T-cell (primary cell): ENCODE results near the gene CEBPE. TPM values are rescaled to one million over a fixed set of nuclear protein-coding genes. Genes with fewer than 3 reads are reported as not detected.

Experiments used
- ATAC-seq, 4 experiments: fragments of 200-7000 bp in 3 of 4; fragments of 150-1000 bp in 1 of 4; cut with Tn5 transposase; replicated peaks in 1 of 4; 1 replicate in 3 of 4; 2 replicates in 1 of 4; pipeline ENCODE4 v1.10.0; 2021; ENCODE audit warnings: moderate library complexity in 3 of 4, mild to moderate bottlenecking in 2 of 4, moderate number of reproducible peaks in 1 of 4
- CTCF ChIA-PET, 2 donors: fragments of 300-600 bp; sonication (Branson Sonifier 250); formaldehyde crosslinking; loops; one replicate each; lab custom pipeline; 2022; ENCODE audit warnings: antibody characterized with exemption in 2 of 2; lab: Charles Lee
- POLR2A ChIA-PET, 2 donors: fragments of 300-600 bp; sonication (Branson Sonifier 250); formaldehyde crosslinking; loops; one replicate each; lab custom pipeline; 2022; ENCODE audit warnings: antibody characterized with exemption in 2 of 2; lab: Charles Lee
- DNase-seq, 35 experiments: peaks; one replicate each; pipeline versions ENCODE4 v3.0.0 to v3.0.0-alpha.2; 2013 to 2023
- H3K27ac ChIP-seq: one replicate; pipeline ENCODE4 v1.5.1; 2013; ENCODE audit warnings: low read length
- H3K27me3 ChIP-seq, 2 experiments: replicated peaks in 1 of 2; 1 replicate in 1 of 2; 2 replicates in 1 of 2; pipeline versions ENCODE4 v1.6.1 to v1.7.0; 2013; ENCODE audit warnings: low read length in 1 of 2, mixed read lengths in 1 of 2; ENCODE audit not compliant: control insufficient read depth in 2 of 2, insufficient read depth in 2 of 2; ENCODE audit errors: extremely low read depth in 1 of 2
- H3K36me3 ChIP-seq, 2 donors: 1 replicate in 1 of 2; 2 replicates in 1 of 2; pipeline versions ENCODE4 v1.6.1 to v1.7.0; 2013; ENCODE audit warnings: low read length in 1 of 2; ENCODE audit not compliant: control insufficient read depth in 2 of 2, insufficient read depth in 1 of 2; ENCODE audit errors: extremely low read depth in 1 of 2
- H3K4me1 ChIP-seq, 2 experiments: 1 replicate in 1 of 2; 2 replicates in 1 of 2; pipeline versions ENCODE4 v1.6.1 to v1.7.0; 2013; ENCODE audit warnings: low read length in 2 of 2, mixed read lengths in 1 of 2; ENCODE audit not compliant: insufficient read depth in 2 of 2, control insufficient read depth in 1 of 2; ENCODE audit errors: extremely low read depth in 1 of 2
- H3K4me3 ChIP-seq, 2 donors: 1 replicate in 1 of 2; 2 replicates in 1 of 2; pipeline versions ENCODE4 v1.5.1 to v1.7.0; 2013; ENCODE audit warnings: mild to moderate bottlenecking in 2 of 2, low read length in 1 of 2, moderate library complexity in 1 of 2; ENCODE audit not compliant: control insufficient read depth in 1 of 2; ENCODE audit errors: extremely low read depth in 1 of 2
- H3K9me3 ChIP-seq: 2 replicates; pipeline ENCODE4 v1.7.0; 2013
- H3K27ac Mint-ChIP-seq, 2 donors: one replicate each; pipeline ENCODE4 v1.8.0; 2020 to 2021; ENCODE audit warnings: mild to moderate bottlenecking in 2 of 2, mixed read lengths in 2 of 2
- H3K27me3 Mint-ChIP-seq, 2 donors: one replicate each; pipeline ENCODE4 v1.8.0; 2021 to 2022; ENCODE audit warnings: mixed read lengths in 2 of 2
- H3K36me3 Mint-ChIP-seq: one replicate; pipeline ENCODE4 v1.8.0; 2021; ENCODE audit warnings: mixed read lengths
- H3K4me1 Mint-ChIP-seq, 3 donors: one replicate each; pipeline ENCODE4 v1.8.0; 2020 to 2022; ENCODE audit warnings: mixed read lengths in 3 of 3, mild to moderate bottlenecking in 1 of 3
- H3K4me3 Mint-ChIP-seq, 3 donors: one replicate each; pipeline ENCODE4 v1.8.0; 2020 to 2022; ENCODE audit warnings: mild to moderate bottlenecking in 3 of 3, mixed read lengths in 3 of 3, moderate library complexity in 3 of 3
- H3K9me3 Mint-ChIP-seq, 3 donors: one replicate each; pipeline ENCODE4 v1.8.0; 2020 to 2022; ENCODE audit warnings: mixed read lengths in 3 of 3
- WGBS: methylation state at CpG from one replicate; pipeline ENCODE4 v1.1.5; 2013; ENCODE audit warnings: missing lambda C conversion rate; ENCODE audit not compliant: insufficient coverage; 5-methylcytosine and 5-hydroxymethylcytosine counted together
- total RNA-seq, 35 experiments: library from RNA in 6 of 35; stranded (reverse) in 6 of 35; fragments of 120-200 nt in 1 of 35; gene quantifications; one replicate each; pipeline versions ENCODE4 v1.2.1 to v1.2.4 and lab custom pipeline; 2013 to 2026

Gene CEBPE
- total RNA-seq, 5 donors from 2014 or later (not counting 1 experiment from before 2014, with no cell fraction given): 0.33 to 0.82 (median 0.53) TPM

DNA sequence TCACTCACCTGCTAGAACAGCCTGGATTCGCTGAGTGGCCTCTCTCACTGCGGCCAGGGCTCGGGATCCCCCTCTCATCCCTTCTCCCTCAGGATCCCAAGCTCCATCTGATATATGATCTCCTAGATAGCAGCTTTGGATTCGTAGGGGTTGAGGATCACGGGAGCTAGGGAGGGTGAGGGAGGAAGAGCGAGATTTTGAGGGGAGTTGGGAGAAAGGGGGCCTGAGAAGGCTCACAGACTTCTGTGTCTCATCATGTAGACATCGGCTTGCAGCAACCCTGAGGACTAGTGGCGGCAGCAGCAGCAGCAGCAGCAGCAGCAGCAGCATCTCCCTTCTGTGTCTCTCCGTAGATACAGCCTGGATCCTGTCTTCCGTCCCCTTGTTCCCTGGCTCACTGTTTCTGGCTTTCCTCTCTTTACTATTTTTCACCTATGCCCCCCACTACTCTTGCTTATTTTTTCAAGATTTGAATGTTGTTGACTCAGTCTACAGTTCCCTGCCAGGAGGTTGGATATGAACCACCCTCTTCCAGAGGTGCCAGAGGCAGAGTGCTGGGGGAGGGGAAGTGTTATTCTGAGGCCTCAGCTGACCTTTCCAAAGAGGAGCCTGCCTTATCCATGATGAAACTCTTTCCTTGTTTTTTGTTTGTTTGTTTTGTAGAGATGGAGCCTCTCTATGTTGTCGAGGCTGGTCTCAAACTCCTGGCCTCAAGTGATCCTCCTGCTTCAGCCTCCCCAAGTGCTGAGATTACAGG is 14.3 kb downstream of the CEBPE start, which contains the start of gene CIROP:
Gene CIROP, minus strand, starts transcription at position 399 of the 757 bp plus-strand sequence. Its CDS starts 69 bp downstream, at position 330.
- ChIA-PET POLR2A (no interaction called here), CTCF (no interaction called here)
- H3K36me3 Mint-ChIP-seq: no peaks in the 10 kb centered on the region
- no peaks in the 10 kb centered on the region for H3K9me3 ChIP-seq
- no peaks in the 10 kb centered on the region for H3K9me3 Mint-ChIP-seq
- no peak within 1 kb of the TSS for H3K4me3 ChIP-seq
- WGBS: 95% methylated on average over 5 of the region's 11 CpGs
- peaks cover 2 to 6% (median 4%) of the 10 kb centered on the region in 3 donors for H3K4me1 Mint-ChIP-seq
- H3K27ac Mint-ChIP-seq: no peak within 1 kb of the TSS
- ATAC-seq: no peak
- H3K27me3 ChIP-seq: no peaks in the 10 kb centered on the region
- DNase-seq: no peak
- H3K27ac ChIP-seq: no peak within 1 kb of the TSS
- no peak within 1 kb of the TSS for H3K4me3 Mint-ChIP-seq
- no peaks in the 10 kb centered on the region for H3K27me3 Mint-ChIP-seq
- H3K36me3 ChIP-seq: no peaks in the 10 kb centered on the region
- H3K4me1 ChIP-seq: no peaks in the 10 kb centered on the region

DNA sequence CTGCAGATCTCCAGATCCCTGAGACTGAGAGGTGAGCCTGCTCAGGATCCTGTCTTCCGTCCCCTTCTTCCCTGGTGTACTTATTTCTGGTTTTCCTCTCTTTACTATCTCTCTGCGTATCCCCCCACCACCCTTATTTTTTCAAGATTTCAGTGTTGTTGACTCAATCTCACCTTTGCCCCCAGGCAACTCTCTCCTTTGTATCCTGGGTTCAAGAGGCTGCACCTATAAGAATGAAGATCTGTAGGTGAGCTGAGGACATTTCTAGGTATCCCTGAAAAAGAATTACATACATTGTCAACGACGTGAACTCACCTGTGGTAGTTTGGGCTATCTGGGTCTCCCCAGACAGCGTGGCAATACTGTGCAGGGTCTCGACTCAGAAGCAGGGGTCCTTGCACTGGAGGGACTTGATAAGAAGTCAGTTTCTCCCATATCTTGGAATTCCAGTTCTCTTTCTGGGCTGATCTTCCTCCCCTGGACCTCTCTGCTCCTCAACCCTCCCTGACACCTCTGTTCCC is 14.9 kb downstream of the CEBPE start:
- H3K9me3 Mint-ChIP-seq: no peaks in the 10 kb centered on the region
- Histone ChIP-seq H3K9me3 (no peaks in the 10 kb centered on the region), H3K36me3 (peaks cover 0 to 2% of the 10 kb centered on the region in 2 donors), H3K4me3 (no peak overlapping the region), H3K27me3 (no peaks in the 10 kb centered on the region), H3K27ac (no peak overlapping the region), H3K4me1 (no peaks in the 10 kb centered on the region)
- DNase-seq (no peak), ATAC-seq (no peak)
- H3K27ac Mint-ChIP-seq: no peak overlapping the region
- peaks cover 4% of the 10 kb centered on the region for H3K36me3 Mint-ChIP-seq
- WGBS: 88% methylated on average over 4 of the region's 6 CpGs
- H3K27me3 Mint-ChIP-seq: no peaks in the 10 kb centered on the region
- no peak overlapping the region for H3K4me3 Mint-ChIP-seq
- ChIA-PET CTCF (no interaction called here), POLR2A (interaction anchor here in 1 of 2 donors (0.6 kb wide), 1 partner anchor 154 kb away, joined by 5 read pairs; no protein-coding TSS in a partner anchor)
- peaks cover 6 to 12% (median 7%) of the 10 kb centered on the region in 3 donors for H3K4me1 Mint-ChIP-seq

DNA sequence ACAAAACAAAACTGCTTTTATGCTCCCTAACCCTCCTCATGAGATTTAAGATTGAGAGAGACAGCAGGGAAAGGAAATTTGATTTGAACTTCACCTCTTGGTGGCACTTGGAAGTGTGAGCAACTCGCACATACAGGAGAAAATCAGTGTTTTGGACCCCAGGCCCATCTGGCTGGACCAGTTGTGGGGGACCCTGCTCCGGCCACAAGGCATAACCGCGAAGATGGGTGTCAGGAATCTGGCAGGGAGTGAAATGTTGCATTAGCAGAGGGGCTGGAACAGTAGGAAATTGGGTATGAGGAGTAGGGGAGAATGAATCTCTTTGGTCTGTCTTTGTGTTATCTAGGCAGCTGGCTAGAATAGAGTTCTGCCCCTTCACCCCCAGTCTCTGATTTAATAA is 15.5 kb downstream of the CEBPE start:
- no peak overlapping the region for H3K4me3 ChIP-seq
- H3K27me3 Mint-ChIP-seq: no peaks in the 10 kb centered on the region
- H3K27ac ChIP-seq: no peak overlapping the region
- H3K36me3 Mint-ChIP-seq: peaks cover 10% of the 10 kb centered on the region
- no peaks in the 10 kb centered on the region for H3K9me3 ChIP-seq
- H3K36me3 ChIP-seq: peaks cover 0 to 7% of the 10 kb centered on the region in 2 donors
- no peaks in the 10 kb centered on the region for H3K27me3 ChIP-seq
- no peak overlapping the region for H3K4me3 Mint-ChIP-seq
- no peaks in the 10 kb centered on the region for H3K9me3 Mint-ChIP-seq
- no peak for DNase-seq
- no peak overlapping the region for H3K27ac Mint-ChIP-seq
- ATAC-seq: no peak
- H3K4me1 ChIP-seq: no peaks in the 10 kb centered on the region
- H3K4me1 Mint-ChIP-seq: peaks cover 8 to 14% (median 9%) of the 10 kb centered on the region in 3 donors
- POLR2A ChIA-PET: interaction anchor here in 1 of 2 donors (0.6 kb wide), 1 partner anchor 155 kb away, joined by 5 read pairs; no protein-coding TSS in a partner anchor
- CTCF ChIA-PET: no interaction called here
- 100% methylated on average over 1 of the region's 4 CpGs for WGBS

DNA sequence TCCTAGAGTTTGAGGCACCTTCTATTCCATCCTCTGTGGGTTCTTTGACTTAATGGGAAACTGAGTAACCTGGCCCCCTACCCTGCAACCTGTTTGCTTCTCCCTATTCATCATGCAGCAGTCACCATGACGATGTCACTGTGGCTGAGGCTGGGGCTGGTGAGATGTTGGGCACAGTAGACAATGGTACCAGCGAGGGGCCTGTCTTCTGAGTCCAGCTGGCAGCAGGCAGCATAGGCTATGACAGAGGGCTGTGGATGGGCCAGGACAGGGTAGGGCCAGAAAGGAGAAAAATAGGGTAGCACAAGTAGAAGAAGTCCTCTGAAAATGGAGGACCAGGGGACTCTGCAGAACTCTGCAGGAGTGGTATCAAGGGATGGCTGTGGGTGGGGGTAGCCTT is 16.3 kb downstream of the CEBPE start:
- H3K27me3 Mint-ChIP-seq: no peaks in the 10 kb centered on the region
- Histone ChIP-seq H3K4me1 (peaks cover 0 to 2% of the 10 kb centered on the region in 2 experiments), H3K36me3 (peaks cover 0 to 15% of the 10 kb centered on the region in 2 donors), H3K9me3 (no peaks in the 10 kb centered on the region), H3K27ac (no peak overlapping the region), H3K4me3 (no peak overlapping the region), H3K27me3 (no peaks in the 10 kb centered on the region)
- POLR2A ChIA-PET: interaction anchor here in 1 of 2 donors (0.5 kb wide), 1 partner anchor 217 kb away, joined by 10 read pairs; no protein-coding TSS in a partner anchor
- H3K36me3 Mint-ChIP-seq: peaks cover 18% of the 10 kb centered on the region
- H3K27ac Mint-ChIP-seq: no peak overlapping the region
- H3K9me3 Mint-ChIP-seq: no peaks in the 10 kb centered on the region
- ATAC-seq (no peak), DNase-seq (no peak)
- CTCF ChIA-PET: interaction anchor here in 1 of 2 donors (0.5 to 0.6 kb wide), 2 partner anchors 530 to 1977 kb away, joined by 3 to 4 read pairs; no protein-coding TSS in a partner anchor
- WGBS: 45% methylated on average over 1 of the region's 2 CpGs
- H3K4me1 Mint-ChIP-seq: peaks cover 14 to 17% (median 14%) of the 10 kb centered on the region in 3 donors
- H3K4me3 Mint-ChIP-seq: no peak overlapping the region

DNA sequence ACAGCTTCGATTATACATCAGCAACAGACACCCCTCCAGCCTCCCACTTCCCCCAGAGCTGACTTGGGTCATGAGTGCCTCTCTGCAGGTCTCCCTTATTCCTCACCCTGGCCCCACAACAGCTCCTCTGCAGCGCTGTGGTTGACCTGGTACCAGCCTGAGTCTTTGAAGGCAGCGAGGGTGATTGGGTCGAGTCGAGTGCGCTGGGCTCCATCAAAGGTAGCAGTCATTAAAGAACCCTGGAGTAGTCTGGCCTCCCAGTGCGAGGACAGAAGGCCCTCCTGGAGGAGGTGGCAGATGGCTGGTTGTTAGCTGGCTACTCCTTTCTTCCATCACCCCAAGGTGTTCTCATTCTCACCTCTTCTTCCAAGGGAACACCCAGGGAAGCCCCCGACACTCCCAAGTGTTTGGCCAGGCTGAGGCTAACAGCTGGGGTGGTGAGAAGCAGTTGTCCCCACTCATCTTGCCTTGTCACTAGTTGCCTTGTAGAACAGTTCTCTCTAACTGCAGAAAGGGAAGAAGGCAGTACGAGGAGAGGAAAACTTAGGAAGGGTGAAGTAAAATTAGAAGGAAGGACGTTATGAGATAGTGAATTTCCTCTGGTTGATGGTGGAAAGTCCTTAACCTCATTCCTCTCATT is 16.9 kb downstream of the CEBPE start:
- ChIA-PET POLR2A (interaction anchor here (0.5 kb wide), 2 partner anchors 43 to 217 kb away, joined by 4 to 10 read pairs; no protein-coding TSS in a partner anchor), CTCF (interaction anchor here in 1 of 2 donors (0.6 kb wide), 1 partner anchor 1976 kb away, joined by 3 read pairs; no protein-coding TSS in a partner anchor)
- H3K9me3 ChIP-seq: no peaks in the 10 kb centered on the region
- 100% methylated on average over 1 of the region's 10 CpGs for WGBS
- peaks cover 23% of the 10 kb centered on the region for H3K36me3 Mint-ChIP-seq
- DNase-seq (no peak), ATAC-seq (no peak)
- no peak overlapping the region for H3K27ac ChIP-seq
- no peak overlapping the region for H3K4me3 ChIP-seq
- H3K27me3 ChIP-seq: no peaks in the 10 kb centered on the region
- no peaks in the 10 kb centered on the region for H3K9me3 Mint-ChIP-seq
- H3K4me1 Mint-ChIP-seq: peaks cover 14 to 24% (median 21%) of the 10 kb centered on the region in 3 donors
- no peak overlapping the region for H3K4me3 Mint-ChIP-seq
- H3K4me1 ChIP-seq: peaks cover 2 to 5% of the 10 kb centered on the region in 2 experiments
- peaks cover 0 to 20% of the 10 kb centered on the region in 2 donors for H3K36me3 ChIP-seq
- no peaks in the 10 kb centered on the region for H3K27me3 Mint-ChIP-seq
- no peak overlapping the region for H3K27ac Mint-ChIP-seq
